Measurements from ENCODE around the gene ELAVL1.
A peak's percentile ranks its signal among the peaks of the same experiment; 100 is the strongest.
"Not testable (repeated sequence)": the region's sequence is repeated elsewhere in the genome, so short reads cannot be mapped to it uniquely, and the experiment has no call there.

Gene ELAVL1

GRCh38 chr19:8005534-8006256 lies at the start of gene ELAVL1:
Gene ELAVL1, minus strand, starts transcription at chr19:8005641. Its CDS starts 13,826 bp downstream, at chr19:7991815.
- DNase-seq (ENCODE audit: low read depth, low spot score), result peak; percentile 57

GRCh38 chr19:8054169-8054568 lies 48.7 kb upstream of the ELAVL1 start:
- DNase-seq (ENCODE audit: low read depth, low spot score), result no peak

GRCh38 chr19:8052464-8052859 lies 47.0 kb upstream of the ELAVL1 start, which contains the start of gene CCL25:
Gene CCL25, plus strand, starts transcription at chr19:8052760. Its CDS starts 290 bp downstream, at chr19:8053050.
- no peak for DNase-seq (ENCODE audit: low read depth, low spot score)

GRCh38 chr19:8050274-8051096 lies 45.0 kb upstream of the ELAVL1 start:
- DNase-seq (ENCODE audit: low read depth, low spot score), result no peak

GRCh38 chr19:8046569-8047165 lies 41.2 kb upstream of the ELAVL1 start:
- no peak for DNase-seq (ENCODE audit: low read depth, low spot score)

GRCh38 chr19:8045872-8046568 lies 40.6 kb upstream of the ELAVL1 start:
- no peak for DNase-seq (ENCODE audit: low read depth, low spot score)

GRCh38 chr19:8044018-8044417 lies 38.6 kb upstream of the ELAVL1 start:
- DNase-seq (ENCODE audit: low read depth, low spot score), result no peak

- DNase-seq (ENCODE audit: low read depth, low spot score), result no peak
Measured at GRCh38 chr19:8042900-8043299, 37.5 kb upstream of the ELAVL1 start.

GRCh38 chr19:8041531-8041931 lies 36.1 kb upstream of the ELAVL1 start:
- DNase-seq (ENCODE audit: low read depth, low spot score), result no peak

GRCh38 chr19:8039231-8039630 lies 33.8 kb upstream of the ELAVL1 start:
- DNase-seq (ENCODE audit: low read depth, low spot score), result no peak

GRCh38 chr19:8038815-8039214 lies 33.4 kb upstream of the ELAVL1 start:
- no peak for DNase-seq (ENCODE audit: low read depth, low spot score)

- DNase-seq (ENCODE audit: low read depth, low spot score), result no peak
Measured at GRCh38 chr19:8036434-8037099, 31.1 kb upstream of the ELAVL1 start.

GRCh38 chr19:8034178-8034525 lies 28.7 kb upstream of the ELAVL1 start:
- no peak for DNase-seq (ENCODE audit: low read depth, low spot score)

GRCh38 chr19:8033287-8034177 lies 28.1 kb upstream of the ELAVL1 start:
- DNase-seq (ENCODE audit: low read depth, low spot score), result not testable (repeated sequence)

GRCh38 chr19:8030960-8031359 lies 25.5 kb upstream of the ELAVL1 start:
- no peak for DNase-seq (ENCODE audit: low read depth, low spot score)

GRCh38 chr19:8028951-8029491 lies 23.6 kb upstream of the ELAVL1 start:
- no peak for DNase-seq (ENCODE audit: low read depth, low spot score)

GRCh38 chr19:8025316-8025715 lies 19.9 kb upstream of the ELAVL1 start:
- no peak for DNase-seq (ENCODE audit: low read depth, low spot score)

- DNase-seq (ENCODE audit: low read depth, low spot score), result not testable (repeated sequence)
Measured at GRCh38 chr19:8024256-8024655, 18.8 kb upstream of the ELAVL1 start.

- no peak for DNase-seq (ENCODE audit: low read depth, low spot score)
Measured at GRCh38 chr19:8023371-8023770, 17.9 kb upstream of the ELAVL1 start.

- no peak for DNase-seq (ENCODE audit: low read depth, low spot score)
Measured at GRCh38 chr19:8022275-8022674, 16.8 kb upstream of the ELAVL1 start.

Measured in smooth muscle cell of the brain vasculature (primary cell).